GM18909 (cell line): ENCODE measurements around the gene GPR171.
A peak's percentile ranks its signal among the peaks of the same experiment; 100 is the strongest.
"Not testable (repeated sequence)": the region's sequence is repeated elsewhere in the genome, so short reads cannot be mapped to it uniquely, and the experiment has no call there.

Experiments
- ATAC-seq: cut with Tn5 transposase; IDR thresholded peaks from one replicate; pipeline ENCODE4 v1.9.1; 2021; ENCODE audit warnings: mild to moderate bottlenecking; ENCODE audit not compliant: unreplicated experiment, poor library complexity

Gene GPR171

GRCh38 chr3:151203051-151203420 lies at the start of gene GPR171:
TSS of gene GPR171 (minus strand) at chr3:151203216. CDS start at chr3:151199386, 3,830 bp downstream.
- ATAC-seq: peak; percentile 89

DNA sequence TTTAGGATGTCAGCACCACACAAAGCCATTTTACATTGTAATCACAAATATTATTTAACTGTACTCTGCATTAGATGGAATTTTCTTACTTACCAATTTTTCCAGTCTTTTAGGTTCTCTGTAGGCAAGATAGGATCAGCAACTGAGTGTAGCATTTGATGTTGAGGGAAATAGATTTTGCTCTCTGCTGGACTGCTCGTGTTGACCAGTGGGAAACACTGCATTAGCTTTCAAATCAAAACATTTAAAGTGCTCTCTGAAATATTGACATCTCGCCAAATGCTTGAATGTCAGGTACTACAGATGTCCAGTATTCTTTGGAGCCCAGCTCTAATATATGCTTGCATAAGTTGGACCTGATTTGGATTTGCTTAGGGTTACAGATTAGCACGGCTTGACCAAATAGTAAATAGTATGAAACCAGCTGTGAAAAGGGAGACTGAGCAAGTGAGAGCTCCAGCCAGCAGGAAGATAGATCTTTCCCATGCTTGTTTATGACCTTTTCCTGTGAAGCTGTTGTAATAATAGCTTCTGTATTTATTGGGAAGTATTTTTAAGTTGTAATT lies 45.8 kb upstream of the GPR171 start:
- no peak for ATAC-seq

GRCh38 chr3:151242006-151242405 lies 39.0 kb upstream of the GPR171 start:
- not testable (repeated sequence) for ATAC-seq

- no peak for ATAC-seq
Measured at GRCh38 chr3:151236736-151237135, 33.7 kb upstream of the GPR171 start.

GRCh38 chr3:151236316-151236715 lies 33.3 kb upstream of the GPR171 start:
- ATAC-seq: no peak

- no peak for ATAC-seq
Measured at GRCh38 chr3:151234825-151235224, 31.8 kb upstream of the GPR171 start.

DNA sequence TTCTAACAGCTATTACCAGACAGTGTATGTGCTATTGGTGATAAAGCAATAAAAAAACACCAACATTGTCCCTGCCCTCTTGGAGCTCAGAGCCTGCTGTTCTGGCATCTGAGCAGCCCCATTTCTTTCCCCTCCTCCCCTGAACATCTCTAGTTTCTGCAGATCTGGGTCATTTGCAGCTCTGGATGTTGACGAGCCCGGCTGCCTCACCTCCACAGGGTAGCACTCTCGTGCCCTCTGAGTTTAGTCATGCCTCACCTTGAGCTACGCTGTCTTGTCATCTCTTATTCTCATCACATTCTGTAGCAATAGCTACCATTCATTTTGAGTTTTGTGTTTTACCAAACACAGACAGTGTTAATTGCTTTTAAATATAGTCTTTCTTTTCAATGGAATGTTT lies 30.0 kb upstream of the GPR171 start:
- no peak for ATAC-seq

DNA sequence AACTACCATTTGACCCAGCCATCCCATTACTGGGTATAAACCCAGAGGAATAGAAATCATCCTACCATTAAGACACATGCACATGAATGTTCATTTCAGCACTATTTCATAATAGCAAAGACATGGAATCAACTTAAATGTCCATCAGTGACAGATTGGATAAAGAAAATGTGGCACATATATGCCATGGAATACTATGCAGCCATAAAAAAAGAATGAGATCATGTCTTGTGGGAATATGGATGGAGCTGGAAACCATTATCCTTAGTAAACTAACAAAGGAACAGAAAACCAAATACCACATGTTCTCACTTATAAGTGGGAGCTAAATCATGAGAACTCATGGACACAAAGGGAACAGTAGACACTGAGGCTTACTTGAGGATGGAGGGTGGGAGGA lies 29.4 kb upstream of the GPR171 start:
- ATAC-seq: not testable (repeated sequence)

DNA sequence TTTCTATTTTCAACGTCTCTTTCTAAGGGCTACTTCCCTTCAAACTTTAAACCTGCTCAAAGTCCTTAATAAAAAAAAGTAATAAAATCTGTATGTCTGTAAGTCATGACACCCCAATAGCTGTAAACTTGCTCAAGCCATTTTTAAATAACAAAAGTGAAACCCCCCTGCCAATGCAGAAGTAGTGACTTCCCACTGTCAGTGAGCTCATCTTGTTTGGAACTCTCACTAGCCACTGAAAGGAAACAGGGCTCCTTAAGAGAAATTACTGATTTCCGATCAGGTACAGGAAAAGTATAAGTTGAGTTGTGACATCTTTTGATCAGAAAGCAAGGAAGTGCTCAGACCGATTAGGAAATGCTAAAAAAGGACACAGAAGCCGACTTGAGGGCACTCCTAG lies 27.6 kb upstream of the GPR171 start:
- peak; percentile 71 for ATAC-seq

DNA sequence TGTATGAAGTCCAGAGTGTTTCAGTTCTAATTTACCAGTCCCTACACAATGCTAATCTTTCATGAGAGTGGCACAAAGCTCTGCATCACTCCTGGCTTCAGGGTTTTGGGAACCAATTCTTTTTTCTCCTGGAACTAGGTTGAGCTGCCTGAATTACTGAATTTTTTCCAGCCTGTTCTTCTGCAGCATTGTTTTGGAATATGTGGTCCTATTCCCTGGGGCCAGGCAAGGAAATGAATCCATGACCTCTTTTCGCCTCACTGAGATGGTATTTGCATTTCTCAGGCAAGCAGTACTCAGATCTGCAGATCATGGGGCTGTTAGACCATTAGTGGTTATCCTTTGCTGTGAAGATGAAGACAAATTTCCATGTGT lies 25.6 kb upstream of the GPR171 start:
- no peak for ATAC-seq

- ATAC-seq: peak; percentile 82
Measured at GRCh38 chr3:151227807-151228665, 25.0 kb upstream of the GPR171 start.

- ATAC-seq: peak; percentile 48
Measured at GRCh38 chr3:151227266-151227806, 24.3 kb upstream of the GPR171 start.

DNA sequence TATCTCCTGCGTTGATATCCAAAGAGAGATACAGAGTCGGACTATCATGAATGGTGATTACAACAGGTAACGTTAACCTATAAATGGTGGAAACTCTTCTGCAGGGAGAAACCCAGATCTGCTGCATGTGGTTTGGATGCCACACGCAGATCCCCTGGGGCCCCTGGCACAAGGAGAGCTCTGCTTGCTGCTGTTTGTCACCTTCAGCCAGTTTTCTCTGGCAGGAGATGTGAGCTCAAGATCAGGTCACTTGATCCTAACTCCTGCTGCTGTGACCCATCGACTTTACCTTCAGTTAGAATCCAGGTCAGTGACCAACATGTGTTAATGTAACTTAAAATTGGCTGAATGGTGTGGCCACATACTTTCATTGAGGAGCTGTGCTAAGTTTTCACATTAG lies 23.8 kb upstream of the GPR171 start:
- no peak for ATAC-seq

DNA sequence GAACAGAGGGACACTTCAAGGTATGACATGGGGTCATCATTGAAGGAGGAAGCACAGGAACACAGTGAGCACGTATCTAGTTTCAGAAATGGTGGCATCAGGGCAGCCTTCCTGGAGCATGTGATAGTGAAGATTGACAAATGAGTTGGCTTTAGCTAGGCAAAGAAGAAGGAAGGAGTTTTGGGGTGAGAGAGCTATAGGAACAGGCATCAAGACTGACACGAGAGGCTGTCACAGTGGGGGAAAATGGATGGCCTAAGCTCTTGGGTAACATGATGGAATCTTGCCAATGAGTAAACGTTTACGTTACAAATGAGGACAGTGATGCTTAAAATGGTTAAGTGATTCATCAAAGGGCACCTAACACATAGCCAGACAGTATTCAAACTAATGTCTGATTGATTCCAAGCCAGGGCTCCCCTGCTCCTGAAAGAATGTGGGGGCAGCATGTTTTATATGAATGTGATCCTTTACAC lies 23.1 kb upstream of the GPR171 start:
- ATAC-seq: no peak

GRCh38 chr3:151225040-151225975 lies 22.3 kb upstream of the GPR171 start:
- no peak for ATAC-seq

DNA sequence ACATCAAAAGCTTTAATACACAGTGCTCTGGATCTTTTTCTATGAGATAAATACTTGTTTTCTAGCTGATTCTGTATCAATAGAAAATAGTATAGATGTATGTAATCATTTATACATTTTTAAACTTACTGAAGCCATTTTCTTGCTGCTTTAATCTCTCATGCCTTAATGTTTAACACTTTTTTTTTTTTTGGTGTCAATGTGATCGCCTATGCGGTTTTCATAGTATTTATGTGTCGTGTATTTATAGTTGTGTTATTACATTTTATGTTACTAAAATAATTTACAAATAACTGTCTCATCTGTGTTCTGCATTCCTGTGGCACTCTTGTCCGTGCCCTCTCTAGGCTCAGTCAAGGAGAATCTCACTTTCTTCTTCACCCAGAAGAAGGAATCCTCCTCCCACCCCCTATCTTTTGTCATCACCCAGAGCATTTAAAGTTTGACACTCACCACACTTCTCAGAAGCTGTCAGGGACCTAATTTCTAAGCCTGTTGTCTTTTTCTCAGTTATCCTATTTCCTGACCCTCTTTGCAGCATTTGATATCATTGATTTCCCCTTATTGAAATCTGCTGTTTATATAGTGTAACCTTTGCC lies 21.4 kb upstream of the GPR171 start:
- no peak for ATAC-seq

- ATAC-seq: no peak
Measured at GRCh38 chr3:151219056-151219455, 16.0 kb upstream of the GPR171 start.

- no peak for ATAC-seq
Measured at GRCh38 chr3:151218136-151218535, 15.1 kb upstream of the GPR171 start.

GRCh38 chr3:151216641-151217607 lies 13.9 kb upstream of the GPR171 start:
- no peak for ATAC-seq
